ENCODE data around the gene PPT2. TPM values are rescaled to one million over a fixed set of nuclear protein-coding genes. Genes with fewer than 3 reads are reported as not detected.
"Not testable (repeated sequence)": the region's sequence is repeated elsewhere in the genome, so short reads cannot be mapped to it uniquely, and the experiment has no call there.

PPT2 gene
- total RNA-seq, 1 donor from 2014 or later: 37.6 TPM

GRCh38 chr6:32189742-32190053 lies 35.8 kb downstream of the PPT2 start:
- no peak for DNase-seq

GRCh38 chr6:32190054-32190851 lies 36.3 kb downstream of the PPT2 start, which contains the start of gene PBX2:
Gene PBX2 (minus strand): TSS chr6:32190202. CDS start chr6:32189915, 287 bp downstream.
- peak; percentile 97 for DNase-seq

DNA sequence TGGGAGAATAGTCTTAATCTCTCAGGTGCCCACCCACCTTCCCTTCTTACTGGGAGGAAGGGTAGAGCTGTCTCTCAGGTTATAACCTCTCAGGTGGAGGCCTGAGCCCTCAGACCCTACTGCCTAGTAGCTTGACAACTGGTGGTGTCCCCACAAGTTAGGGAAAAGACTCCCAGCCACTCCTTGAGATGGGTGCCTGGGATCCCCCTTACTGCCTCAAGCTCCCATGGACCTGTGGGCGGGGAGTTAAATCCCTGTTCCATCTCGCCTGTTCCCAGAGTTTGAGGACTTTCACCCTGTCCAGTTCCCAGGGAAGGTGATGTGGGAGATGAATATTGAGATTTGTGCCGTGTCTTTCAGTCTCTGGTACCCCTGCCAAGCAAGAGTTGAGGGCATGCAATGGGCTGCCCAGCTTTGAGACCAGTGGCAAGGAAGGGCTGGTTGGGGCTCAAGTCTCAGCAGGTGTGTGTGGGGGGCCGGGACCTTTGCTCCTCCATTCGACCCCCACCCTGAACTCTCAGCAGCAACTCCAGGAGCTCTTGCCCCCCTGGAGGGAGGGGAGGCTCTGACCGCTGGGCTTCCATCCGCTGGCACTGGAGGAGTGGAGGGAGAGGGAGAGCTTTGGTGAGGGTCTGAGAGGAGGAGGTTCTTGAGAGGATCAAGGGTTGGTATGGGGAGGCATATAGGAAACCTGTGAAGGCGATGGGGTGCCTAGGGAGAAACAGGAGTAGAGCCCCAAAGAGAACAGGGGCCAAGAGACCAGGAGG lies 37.2 kb downstream of the PPT2 start:
- no peak for DNase-seq

DNA sequence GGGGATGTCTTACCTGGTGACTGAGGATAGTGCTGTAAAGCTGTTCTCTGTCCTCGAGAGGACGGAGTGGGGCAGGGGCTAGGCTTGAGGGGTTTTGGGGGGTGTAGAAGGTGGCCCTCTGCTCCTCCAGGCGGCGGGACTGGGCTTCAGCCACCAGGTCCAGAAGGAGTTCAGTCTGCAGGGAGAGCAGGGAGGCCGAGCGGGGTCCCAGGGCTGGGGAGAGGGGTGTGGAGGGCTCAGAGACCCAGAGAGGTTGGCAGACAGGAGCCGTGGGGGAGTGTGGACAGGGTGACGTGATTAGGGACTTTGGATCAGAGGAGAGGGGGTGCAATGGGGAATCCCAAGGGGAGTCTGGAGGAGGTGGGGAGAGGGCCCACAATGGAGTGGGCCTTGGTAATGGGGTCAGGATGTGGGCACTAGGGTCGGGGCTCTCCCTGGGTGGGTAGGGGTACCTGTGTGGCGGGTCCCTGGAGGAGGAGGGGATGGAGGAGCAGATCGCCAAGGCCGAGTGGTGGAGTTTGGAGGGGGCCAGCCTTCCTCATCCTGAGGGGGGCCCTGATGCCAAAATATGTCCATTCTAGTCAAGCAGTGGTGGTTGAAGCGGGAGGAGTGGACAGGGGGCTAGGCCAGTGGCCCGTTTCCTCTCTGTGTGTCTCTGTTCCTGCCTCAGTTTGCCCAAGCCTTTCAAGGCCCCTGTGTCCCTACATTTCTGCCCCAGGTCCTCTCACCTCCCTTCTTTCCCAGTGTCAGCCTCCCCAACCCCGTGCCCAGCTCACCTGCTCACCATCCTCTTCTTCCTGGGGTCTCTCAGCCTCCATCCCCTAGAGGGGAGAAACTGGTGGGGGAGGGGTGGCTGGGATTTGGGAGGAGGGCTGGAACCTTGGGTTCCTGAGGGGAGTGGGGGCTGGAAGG lies 38.0 kb downstream of the PPT2 start:
- no peak for DNase-seq

DNA sequence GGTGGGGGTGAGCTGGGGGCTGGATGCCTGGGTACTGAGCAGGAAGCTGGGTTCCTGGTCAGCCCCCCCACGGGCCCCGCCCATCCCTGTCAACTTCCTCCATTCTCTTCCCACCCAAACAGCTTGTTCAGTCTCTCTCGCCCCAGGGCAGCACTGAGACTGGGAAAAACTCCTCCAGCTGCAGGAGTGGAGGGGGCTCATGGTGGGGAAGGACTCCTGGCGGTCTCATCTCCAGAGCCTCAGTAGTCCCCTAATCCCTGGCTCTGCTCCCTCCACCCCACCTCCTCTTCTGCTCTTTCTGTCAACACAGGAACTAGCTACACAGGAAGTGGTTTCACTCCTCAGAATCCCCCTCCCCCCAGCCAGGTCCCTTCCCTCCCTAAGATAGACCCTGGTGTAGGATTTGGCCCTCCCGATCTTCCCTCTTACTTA lies 38.7 kb downstream of the PPT2 start, which contains the start of gene GPSM3:
TSS of gene GPSM3 (minus strand) at position 36 of the 432 bp plus-strand sequence. CDS start 130 bp downstream, outside the sequence.
- peak; percentile 36 for DNase-seq

GRCh38 chr6:32193096-32193495 lies 39.2 kb downstream of the PPT2 start:
- DNase-seq: not testable (repeated sequence)

- no peak for DNase-seq
Observed at GRCh38 chr6:32194388-32194787, 40.4 kb downstream of the PPT2 start.

DNA sequence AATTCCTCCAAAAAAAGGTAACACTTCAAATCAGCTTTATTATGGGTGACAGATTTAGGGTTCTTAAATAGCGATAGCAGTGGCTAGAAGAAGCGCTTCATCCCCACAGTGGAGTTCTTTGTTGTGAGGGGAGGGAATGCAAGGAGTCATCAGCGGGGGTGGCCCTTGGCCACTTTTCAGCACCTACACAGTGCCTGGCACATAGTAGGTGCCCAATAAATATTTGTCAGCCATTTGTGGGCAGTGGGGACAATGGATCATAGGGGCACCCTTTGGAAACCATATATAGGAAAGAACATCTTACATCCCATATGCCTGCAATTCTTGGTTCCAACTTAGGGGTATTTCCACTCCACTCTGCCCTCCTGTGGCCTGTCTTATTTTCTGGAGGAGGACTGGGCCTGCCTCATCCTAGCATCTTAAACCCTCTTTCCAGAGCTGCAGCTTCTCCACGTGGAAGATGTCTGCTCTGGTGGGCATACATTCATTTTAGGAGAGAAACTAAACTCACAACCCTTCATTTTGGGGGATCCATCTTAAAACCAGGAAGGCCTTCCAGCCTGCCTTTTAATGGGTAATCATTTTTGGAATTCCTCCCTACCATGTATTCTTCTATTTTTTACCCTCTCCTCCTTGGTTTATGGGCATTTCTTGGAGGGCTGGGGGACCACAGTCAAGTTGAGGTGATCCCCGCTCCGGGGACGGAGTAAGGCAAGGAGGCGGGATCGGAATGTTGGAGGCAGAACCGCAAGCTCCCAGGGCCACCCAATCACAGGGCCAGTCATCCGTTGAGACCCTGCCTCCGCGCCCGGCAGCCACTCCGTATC lies 41.1 kb downstream of the PPT2 start:
- peak; percentile 71 for DNase-seq

DNA sequence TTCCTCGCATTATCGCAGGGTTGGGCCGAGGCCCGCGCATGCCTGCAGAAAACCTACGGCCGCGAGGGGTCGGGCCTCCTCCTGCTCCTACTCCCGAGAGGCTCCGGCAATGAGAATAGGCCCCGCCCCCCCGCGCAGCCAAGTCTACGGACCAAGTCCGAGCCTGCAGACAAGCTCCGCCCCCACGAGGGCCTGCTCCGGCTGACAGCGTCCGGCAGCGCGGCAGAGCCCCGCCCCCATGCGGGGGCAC lies 41.6 kb downstream of the PPT2 start:
- DNase-seq: peak; percentile 100

- DNase-seq: peak; percentile 97
Observed at GRCh38 chr6:32195902-32196681, 42.2 kb downstream of the PPT2 start.

DNA sequence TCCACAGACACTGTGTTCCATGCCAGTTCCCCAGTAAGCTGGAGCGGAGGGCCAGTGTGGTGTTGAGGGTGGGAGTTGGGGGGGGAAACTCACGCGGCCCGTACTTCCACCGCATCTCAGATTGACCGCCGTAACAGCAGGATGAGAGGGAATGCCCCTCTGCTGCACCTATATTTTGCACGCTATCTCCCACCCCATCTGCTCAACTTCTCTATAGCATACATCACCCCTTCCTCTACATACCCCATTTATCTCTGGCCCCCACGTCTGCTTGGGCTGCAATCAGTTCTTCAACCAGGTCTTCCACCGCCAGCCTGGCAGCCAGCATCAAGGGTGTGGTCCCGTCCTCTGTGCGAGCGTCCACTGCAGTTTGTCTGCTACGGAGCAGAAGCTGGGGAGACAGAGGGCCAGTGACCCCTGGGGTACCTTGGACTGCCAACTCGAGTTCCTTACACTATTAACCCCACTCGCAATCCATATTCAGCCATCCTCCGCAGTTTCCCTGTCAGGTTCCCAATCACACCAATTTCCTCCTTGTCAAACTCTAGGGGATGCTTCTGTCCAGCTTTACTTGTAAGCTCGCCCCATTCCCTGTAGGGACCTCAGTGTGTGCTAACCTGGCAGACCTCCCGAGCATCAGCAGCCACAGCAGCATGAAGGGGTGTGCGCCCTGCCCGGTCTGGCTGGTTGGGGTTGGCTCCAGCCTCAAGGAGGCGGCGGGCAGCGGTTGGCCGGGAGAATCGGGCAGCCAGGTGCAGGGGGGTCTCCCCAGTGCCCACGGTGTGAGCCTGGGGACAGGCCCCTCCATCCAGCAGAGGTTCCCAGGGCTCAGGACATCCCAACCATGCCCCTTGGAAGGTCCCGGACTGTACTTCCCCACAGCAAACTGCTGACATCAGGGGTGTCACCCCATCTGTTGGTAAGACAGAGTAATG lies 43.0 kb downstream of the PPT2 start:
- DNase-seq: peak; percentile 52

DNA sequence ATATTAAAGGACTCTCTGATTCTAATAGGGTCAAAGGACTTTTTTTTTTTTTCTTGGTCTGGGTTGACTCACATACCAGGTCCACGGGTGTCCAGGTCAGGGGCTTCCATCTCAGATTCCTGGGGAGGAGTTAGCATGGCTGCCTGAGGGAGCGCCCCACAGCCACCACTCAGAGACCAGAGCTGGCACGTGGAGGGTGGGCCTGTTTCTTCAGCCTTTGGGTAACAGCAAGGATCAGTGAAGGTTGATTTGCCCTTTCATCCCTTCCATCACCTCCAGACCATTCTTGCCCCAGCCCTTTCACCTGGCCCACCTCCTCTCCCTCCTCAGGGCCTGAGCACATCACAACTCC lies 44.4 kb downstream of the PPT2 start:
- DNase-seq: no peak

- no peak for DNase-seq
Observed at GRCh38 chr6:32198866-32199265, 44.9 kb downstream of the PPT2 start.

DNA sequence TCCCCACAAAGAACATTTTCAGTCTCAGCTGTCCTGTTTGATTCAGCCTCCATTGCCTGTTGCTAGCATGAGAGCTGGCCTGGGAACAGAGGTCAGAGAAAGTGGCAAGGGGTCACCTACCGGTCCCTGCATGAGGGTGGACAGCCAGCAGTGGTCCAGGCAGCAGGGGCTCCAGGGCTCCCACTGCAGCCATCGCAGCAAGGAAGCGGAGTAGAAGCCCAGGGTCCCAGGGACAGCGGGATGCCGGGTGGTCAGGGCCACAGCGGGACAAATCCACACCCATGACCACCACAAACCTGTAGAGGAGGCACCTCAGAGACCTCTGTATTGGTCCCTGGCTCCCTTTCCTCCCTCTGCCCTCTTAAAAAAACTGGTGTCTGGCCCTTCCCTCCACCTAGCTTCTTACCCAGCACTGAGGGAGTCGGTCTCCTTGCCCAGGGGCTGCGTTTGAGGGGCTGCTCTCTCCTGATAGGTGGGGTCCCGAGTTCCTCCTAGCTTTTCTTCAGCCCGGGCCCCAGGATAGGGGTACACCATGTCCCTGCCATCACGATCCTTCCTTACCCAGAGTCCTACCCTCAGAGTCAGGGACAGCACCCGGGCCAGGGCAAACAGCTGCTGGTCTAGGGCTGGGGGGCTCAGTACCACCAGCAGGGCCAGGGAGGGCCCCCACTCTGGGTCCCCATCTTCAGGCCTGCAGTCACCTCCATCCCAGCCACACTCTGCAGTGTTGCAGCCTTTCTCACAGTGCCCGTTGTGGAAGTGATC lies 47.0 kb downstream of the PPT2 start:
- DNase-seq: no peak

GRCh38 chr6:32202186-32202585 lies 48.2 kb downstream of the PPT2 start:
- DNase-seq: no peak

DNA sequence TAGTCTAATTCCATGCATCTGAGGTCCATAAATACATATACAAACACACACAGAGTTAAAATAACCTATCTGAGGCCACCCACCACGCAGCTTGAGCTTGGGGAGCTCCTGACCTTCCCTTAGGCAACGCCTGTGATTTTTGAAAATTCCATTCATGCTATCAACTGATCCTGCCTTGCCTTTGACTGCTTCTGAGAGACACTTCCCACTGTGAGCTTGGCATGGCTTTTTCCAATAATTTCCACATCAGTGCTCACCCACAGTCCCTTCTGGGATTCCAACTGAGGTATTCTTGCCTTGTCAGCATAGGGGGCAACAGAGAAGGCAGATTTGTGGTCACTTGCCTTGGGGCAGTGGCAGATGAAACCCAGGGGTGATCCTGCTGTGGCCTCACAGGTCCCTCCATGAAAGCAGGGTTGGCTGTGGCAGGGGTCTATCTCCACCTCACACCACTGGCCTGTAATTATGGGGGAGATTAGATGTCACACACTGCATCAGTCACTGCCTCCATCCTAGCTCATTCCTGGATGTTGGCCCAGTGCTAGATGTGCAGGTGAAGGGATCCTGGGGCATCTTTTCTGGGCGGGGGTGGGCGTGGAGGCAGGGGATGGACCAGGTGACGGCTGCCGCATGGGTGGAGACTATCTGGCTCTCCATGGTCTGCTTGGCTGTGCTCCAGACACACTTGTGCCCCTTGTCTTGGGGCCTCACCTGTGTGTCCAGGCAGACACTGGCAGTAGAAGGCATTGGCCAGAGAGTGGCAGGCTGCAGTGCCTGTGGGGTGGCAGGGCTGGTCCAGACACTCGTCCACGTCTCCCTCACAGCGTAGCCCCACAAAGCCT lies 49.7 kb downstream of the PPT2 start:
- DNase-seq: no peak

- DNase-seq: no peak
Observed at GRCh38 chr6:32204268-32204715, 50.4 kb downstream of the PPT2 start.

GRCh38 chr6:32208996-32209395 lies 55.1 kb downstream of the PPT2 start:
- no peak for DNase-seq

Data from tongue (tissue), 2 donors.